ENCODE results near the gene LGALS3BP. TPM values are rescaled to one million over a fixed set of nuclear protein-coding genes. Genes with fewer than 3 reads are reported as not detected.

The LGALS3BP gene
- total and polyA plus RNA-seq, 2 of the 13 experiments (the other 11 are each of a cell fraction or from before 2014, with no cell fraction given), result 137 to 332 TPM

DNA sequence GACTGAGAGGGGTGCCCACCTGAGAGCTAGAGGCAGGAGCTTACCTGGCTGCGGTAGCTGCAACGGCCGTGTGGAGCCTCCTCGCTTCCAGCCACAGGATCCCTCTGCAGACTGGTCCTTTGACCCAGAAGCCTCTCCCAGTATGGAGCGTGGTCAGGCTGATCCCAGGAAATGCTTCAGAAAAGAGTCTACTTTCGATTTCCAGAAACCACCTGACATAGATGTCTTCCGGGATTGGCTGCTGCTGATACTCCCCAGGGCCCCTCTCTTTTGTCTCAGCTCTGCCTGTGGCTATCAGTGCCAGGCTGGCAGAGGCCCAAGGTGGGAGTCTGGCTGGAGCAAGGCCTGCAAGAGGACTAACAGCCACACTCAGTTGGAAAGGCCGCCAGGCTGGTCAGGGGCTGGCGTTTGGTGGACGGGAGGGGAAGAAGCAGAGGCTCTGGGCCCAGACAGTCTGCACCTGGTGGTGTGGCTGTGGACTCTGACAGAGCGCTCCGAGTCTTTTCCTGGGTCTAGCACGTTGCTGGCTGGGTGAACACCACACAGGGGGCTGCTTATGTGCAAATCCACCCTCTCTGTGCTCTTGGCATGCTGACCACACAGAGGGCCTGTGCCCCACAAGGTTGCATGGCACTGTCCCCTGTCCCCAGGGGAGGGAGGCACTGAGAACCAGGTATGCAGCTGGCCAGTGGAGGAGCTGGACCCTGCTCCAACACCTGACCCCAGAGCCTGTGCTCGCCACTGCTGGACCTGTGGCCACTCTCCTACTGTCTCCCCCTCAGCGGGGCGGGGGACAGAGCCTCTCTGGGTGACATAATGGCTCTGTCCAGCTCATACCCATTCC, at the start of gene LGALS3BP (continued):
- TF ChIP-seq, protein P1, sequence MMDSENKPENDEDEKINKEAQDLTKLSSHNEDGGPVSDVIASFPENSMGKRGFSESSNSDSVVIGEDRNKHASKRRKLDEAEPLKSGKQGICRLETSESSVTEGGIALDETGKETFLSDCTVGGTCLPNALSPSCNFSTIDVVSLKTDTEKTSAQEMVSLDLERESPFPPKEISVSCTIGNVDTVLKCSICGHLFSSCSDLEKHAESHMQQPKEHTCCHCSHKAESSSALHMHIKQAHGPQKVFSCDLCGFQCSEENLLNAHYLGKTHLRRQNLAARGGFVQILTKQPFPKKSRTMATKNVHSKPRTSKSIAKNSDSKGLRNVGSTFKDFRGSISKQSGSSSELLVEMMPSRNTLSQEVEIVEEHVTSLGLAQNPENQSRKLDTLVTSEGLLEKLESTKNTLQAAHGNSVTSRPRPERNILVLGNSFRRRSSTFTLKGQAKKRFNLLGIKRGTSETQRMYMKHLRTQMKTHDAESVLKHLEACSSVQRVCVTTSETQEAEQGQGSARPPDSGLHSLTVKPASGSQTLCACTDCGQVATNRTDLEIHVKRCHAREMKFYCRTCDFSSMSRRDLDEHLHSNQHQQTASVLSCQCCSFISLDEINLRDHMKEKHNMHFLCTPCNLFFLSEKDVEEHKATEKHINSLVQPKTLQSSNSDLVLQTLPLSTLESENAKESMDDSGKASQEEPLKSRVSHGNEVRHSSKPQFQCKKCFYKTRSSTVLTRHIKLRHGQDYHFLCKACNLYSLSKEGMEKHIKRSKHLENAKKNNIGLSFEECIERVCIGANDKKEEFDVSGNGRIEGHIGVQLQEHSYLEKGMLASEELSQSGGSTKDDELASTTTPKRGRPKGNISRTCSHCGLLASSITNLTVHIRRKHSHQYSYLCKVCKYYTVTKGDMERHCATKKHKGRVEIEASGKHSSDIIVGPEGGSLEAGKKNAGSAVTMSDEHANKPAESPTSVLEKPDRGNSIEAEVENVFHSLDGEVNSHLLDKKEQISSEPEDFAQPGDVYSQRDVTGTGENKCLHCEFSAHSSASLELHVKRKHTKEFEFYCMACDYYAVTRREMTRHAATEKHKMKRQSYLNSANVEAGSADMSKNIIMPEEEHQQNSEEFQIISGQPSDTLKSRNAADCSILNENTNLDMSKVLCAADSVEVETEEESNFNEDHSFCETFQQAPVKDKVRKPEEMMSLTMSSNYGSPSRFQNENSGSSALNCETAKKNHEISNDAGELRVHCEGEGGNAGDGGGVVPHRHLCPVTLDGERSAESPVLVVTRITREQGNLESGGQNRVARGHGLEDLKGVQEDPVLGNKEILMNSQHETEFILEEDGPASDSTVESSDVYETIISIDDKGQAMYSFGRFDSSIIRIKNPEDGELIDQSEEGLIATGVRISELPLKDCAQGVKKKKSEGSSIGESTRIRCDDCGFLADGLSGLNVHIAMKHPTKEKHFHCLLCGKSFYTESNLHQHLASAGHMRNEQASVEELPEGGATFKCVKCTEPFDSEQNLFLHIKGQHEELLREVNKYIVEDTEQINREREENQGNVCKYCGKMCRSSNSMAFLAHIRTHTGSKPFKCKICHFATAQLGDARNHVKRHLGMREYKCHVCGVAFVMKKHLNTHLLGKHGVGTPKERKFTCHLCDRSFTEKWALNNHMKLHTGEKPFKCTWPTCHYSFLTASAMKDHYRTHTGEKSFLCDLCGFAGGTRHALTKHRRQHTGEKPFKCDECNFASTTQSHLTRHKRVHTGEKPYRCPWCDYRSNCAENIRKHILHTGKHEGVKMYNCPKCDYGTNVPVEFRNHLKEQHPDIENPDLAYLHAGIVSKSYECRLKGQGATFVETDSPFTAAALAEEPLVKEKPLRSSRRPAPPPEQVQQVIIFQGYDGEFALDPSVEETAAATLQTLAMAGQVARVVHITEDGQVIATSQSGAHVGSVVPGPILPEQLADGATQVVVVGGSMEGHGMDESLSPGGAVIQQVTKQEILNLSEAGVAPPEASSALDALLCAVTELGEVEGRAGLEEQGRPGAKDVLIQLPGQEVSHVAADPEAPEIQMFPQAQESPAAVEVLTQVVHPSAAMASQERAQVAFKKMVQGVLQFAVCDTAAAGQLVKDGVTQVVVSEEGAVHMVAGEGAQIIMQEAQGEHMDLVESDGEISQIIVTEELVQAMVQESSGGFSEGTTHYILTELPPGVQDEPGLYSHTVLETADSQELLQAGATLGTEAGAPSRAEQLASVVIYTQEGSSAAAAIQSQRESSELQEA (CRISPR knock-in tag; IDR thresholded peaks at IDR 0.05; ENCODE audit: not compliant biosample characterization), result peak; percentile 25
- TF ChIP-seq PCBP2 (optimal IDR thresholded peaks at IDR 0.05; ENCODE audit: low read depth, low read length, poor library complexity, severe bottlenecking) (no peak), ISL2 (CRISPR knock-in tag; IDR thresholded peaks at IDR 0.05) (peak; percentile 11; the same call in 1 of the 2 replicates), REST (IDR thresholded peaks at IDR 0.05; ENCODE audit: borderline replicate concordance in 1 of 2, low read depth in 1 of 2, low read length in 2 of 2) (peak in 1 of 2 experiments; percentile 66; a peak in 2 of 4 replicates)
- TF ChIP-seq, protein P2, sequence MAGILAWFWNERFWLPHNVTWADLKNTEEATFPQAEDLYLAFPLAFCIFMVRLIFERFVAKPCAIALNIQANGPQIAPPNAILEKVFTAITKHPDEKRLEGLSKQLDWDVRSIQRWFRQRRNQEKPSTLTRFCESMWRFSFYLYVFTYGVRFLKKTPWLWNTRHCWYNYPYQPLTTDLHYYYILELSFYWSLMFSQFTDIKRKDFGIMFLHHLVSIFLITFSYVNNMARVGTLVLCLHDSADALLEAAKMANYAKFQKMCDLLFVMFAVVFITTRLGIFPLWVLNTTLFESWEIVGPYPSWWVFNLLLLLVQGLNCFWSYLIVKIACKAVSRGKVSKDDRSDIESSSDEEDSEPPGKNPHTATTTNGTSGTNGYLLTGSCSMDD (CRISPR knock-in tag; IDR thresholded peaks at IDR 0.05), result 0 out of 2 replicates have a peak, but pooled peaks have one; percentile 22
- TF ChIP-seq, protein P3, sequence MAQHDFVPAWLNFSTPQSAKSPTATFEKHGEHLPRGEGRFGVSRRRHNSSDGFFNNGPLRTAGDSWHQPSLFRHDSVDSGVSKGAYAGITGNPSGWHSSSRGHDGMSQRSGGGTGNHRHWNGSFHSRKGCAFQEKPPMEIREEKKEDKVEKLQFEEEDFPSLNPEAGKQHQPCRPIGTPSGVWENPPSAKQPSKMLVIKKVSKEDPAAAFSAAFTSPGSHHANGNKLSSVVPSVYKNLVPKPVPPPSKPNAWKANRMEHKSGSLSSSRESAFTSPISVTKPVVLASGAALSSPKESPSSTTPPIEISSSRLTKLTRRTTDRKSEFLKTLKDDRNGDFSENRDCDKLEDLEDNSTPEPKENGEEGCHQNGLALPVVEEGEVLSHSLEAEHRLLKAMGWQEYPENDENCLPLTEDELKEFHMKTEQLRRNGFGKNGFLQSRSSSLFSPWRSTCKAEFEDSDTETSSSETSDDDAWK (CRISPR knock-in tag; IDR thresholded peaks at IDR 0.05), result no peak

Measured in HepG2 (cell line).